Neural progenitor cell (in vitro differentiated cells): ENCODE data around the gene NRG2.

Experiments used
- EZH2 ChIP-seq: fragments of 200-600 bp; sonication (generic); IDR thresholded peaks from 2 replicates; pipeline ENCODE4 v1.6.1; 2017; ENCODE audit warnings: antibody characterized with exemption, mild to moderate bottlenecking, moderate library complexity
- TF ChIP-seq, protein P1 (sequence below): fragments of 200-600 bp; sonication (generic); IDR thresholded peaks from 2 replicates; pipeline ENCODE4 v1.5.1; 2017; ENCODE audit warnings: antibody characterized with exemption, mild to moderate bottlenecking

- TF ChIP-seq, protein P1, sequence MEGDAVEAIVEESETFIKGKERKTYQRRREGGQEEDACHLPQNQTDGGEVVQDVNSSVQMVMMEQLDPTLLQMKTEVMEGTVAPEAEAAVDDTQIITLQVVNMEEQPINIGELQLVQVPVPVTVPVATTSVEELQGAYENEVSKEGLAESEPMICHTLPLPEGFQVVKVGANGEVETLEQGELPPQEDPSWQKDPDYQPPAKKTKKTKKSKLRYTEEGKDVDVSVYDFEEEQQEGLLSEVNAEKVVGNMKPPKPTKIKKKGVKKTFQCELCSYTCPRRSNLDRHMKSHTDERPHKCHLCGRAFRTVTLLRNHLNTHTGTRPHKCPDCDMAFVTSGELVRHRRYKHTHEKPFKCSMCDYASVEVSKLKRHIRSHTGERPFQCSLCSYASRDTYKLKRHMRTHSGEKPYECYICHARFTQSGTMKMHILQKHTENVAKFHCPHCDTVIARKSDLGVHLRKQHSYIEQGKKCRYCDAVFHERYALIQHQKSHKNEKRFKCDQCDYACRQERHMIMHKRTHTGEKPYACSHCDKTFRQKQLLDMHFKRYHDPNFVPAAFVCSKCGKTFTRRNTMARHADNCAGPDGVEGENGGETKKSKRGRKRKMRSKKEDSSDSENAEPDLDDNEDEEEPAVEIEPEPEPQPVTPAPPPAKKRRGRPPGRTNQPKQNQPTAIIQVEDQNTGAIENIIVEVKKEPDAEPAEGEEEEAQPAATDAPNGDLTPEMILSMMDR = no peak
- no peak for TF ChIP-seq EZH2
These were observed 220.3 kb downstream of the NRG2 start for GRCh38 chr5:139822553-139823425.
